MM.1S (cell line): Measurements from ENCODE around the gene NKAPL.

Experiments used
- DNase-seq: peaks from one replicate; pipeline ENCODE4 v3.0.0-alpha.2; 2015
- H2AFZ ChIP-seq: fragments of 300-600 bp; sonication (generic); 2 replicates; pipeline ENCODE4 v1.6.0; 2016; ENCODE audit warnings: antibody characterized with exemption, low read length
- H3F3A ChIP-seq: fragments of 300-600 bp; sonication (generic); 2 replicates; pipeline ENCODE4 v1.6.1; 2016; ENCODE audit warnings: mild to moderate bottlenecking, antibody characterized with exemption, low read length, moderate library complexity, mixed read lengths; ENCODE audit not compliant: insufficient read depth
- H3K27ac ChIP-seq: fragments of 300-600 bp; sonication (generic); 2 replicates; pipeline ENCODE4 v1.5.1; 2016; ENCODE audit warnings: mild to moderate bottlenecking, low read length
- H3K27me3 ChIP-seq: fragments of 300-600 bp; sonication (generic); replicated peaks from 2 replicates; pipeline ENCODE4 v1.6.0; 2016; ENCODE audit warnings: low read length; ENCODE audit not compliant: insufficient read depth
- H3K36me3 ChIP-seq: fragments of 300-600 bp; sonication (generic); replicated peaks from 2 replicates; pipeline ENCODE4 v1.6.1; 2016; ENCODE audit warnings: mild to moderate bottlenecking, low read length, mixed read lengths; ENCODE audit not compliant: insufficient read depth
- H3K4me1 ChIP-seq: fragments of 300-600 bp; sonication (generic); 2 replicates; pipeline ENCODE4 v1.6.1; 2016; ENCODE audit warnings: low read length, mixed read lengths
- H3K4me2 ChIP-seq: fragments of 300-600 bp; sonication (generic); 2 replicates; pipeline ENCODE4 v1.6.0; 2016; ENCODE audit warnings: low read depth, low read length
- H3K4me3 ChIP-seq: fragments of 300-600 bp; sonication (generic); 2 replicates; pipeline ENCODE4 v1.5.1; 2016; ENCODE audit warnings: low read length, mixed read lengths
- H3K79me2 ChIP-seq: fragments of 300-600 bp; sonication (generic); 2 replicates; pipeline ENCODE4 v1.6.1; 2016; ENCODE audit warnings: mixed run types, low read length, mixed read lengths
- H3K9ac ChIP-seq: fragments of 300-600 bp; sonication (generic); 2 replicates; pipeline ENCODE4 v1.6.1; 2016; ENCODE audit warnings: low read length, mixed read lengths
- H3K9me2 ChIP-seq: fragments of 300-600 bp; sonication (generic); replicated peaks from 2 replicates; pipeline ENCODE4 v1.6.1; 2016; ENCODE audit warnings: mild to moderate bottlenecking, low read length, mixed read lengths; ENCODE audit not compliant: insufficient read depth
- H3K9me3 ChIP-seq: fragments of 300-600 bp; sonication (generic); replicated peaks from 2 replicates; pipeline ENCODE4 v1.6.1; 2016; ENCODE audit warnings: mild to moderate bottlenecking, low read length, mixed read lengths; ENCODE audit not compliant: insufficient read depth
- H4K20me1 ChIP-seq: fragments of 300-600 bp; sonication (generic); 2 replicates; pipeline ENCODE4 v1.6.1; 2016; ENCODE audit warnings: mild to moderate bottlenecking, low read length, moderate library complexity, mixed read lengths; ENCODE audit not compliant: insufficient read depth
- CTCF ChIP-seq: fragments of 300-600 bp; sonication (generic); IDR thresholded peaks from 2 replicates; pipeline ENCODE4 v1.5.1; 2016; ENCODE audit warnings: antibody characterized with exemption, low read length, mixed read lengths
- EZH2 ChIP-seq: fragments of 300-600 bp; sonication (generic); optimal IDR thresholded peaks from 2 replicates; pipeline ENCODE3; 2017; ENCODE audit warnings: low read depth, mild to moderate bottlenecking, antibody characterized with exemption, low read length, mixed read lengths
- EZH2phosphoT487 ChIP-seq: fragments of 300-600 bp; sonication (generic); IDR thresholded peaks from 2 replicates; pipeline ENCODE4 v1.6.1; 2018; ENCODE audit warnings: antibody characterized with exemption, low read length

NKAPL gene

GRCh38 chr6:28224131-28225055 lies 34.7 kb upstream of the NKAPL start:
- Histone ChIP-seq H3K9ac (peak overlapping the region; percentile 69; the same call in 1 of the 2 replicates), H3K4me3 (peak overlapping the region; percentile 88), H4K20me1 (no peaks in the 10 kb centered on the region), H2AFZ (peak overlapping the region; percentile 93), H3K27me3 (peaks cover 31% of the 10 kb centered on the region), H3K36me3 (no peaks in the 10 kb centered on the region), H3K27ac (no peak overlapping the region), H3K79me2 (peaks cover 9% of the 10 kb centered on the region), H3K9me2 (no peaks in the 10 kb centered on the region), H3K4me2 (peak overlapping the region; percentile 93), H3K9me3 (no peaks in the 10 kb centered on the region), H3K4me1 (peaks cover 6% of the 10 kb centered on the region), H3F3A (no peaks in the 10 kb centered on the region)
- TF ChIP-seq EZH2 (no peak), CTCF (no peak), EZH2phosphoT487 (no peak)
- no peak for DNase-seq

- H3K36me3 ChIP-seq: no peaks in the 10 kb centered on the region
- DNase-seq: peak; percentile 81
- no peaks in the 10 kb centered on the region for H3K9me3 ChIP-seq
- H2AFZ ChIP-seq: peak within 1 kb of the TSS; percentile 93
- H3K27ac ChIP-seq: no peak within 1 kb of the TSS
- H3K4me1 ChIP-seq: peaks cover 6% of the 10 kb centered on the region
- peaks cover 9% of the 10 kb centered on the region for H3K79me2 ChIP-seq
- H3K27me3 ChIP-seq: peaks cover 23% of the 10 kb centered on the region
- H3F3A ChIP-seq: no peaks in the 10 kb centered on the region
- TF ChIP-seq EZH2: no peak
- TF ChIP-seq EZH2phosphoT487: no peak
- no peak for TF ChIP-seq CTCF
- peak within 1 kb of the TSS; percentile 88 for H3K4me3 ChIP-seq
- peak within 1 kb of the TSS; percentile 93 for H3K4me2 ChIP-seq
- H3K9ac ChIP-seq: peak within 1 kb of the TSS; percentile 69; the same call in 1 of the 2 replicates
- H3K9me2 ChIP-seq: no peaks in the 10 kb centered on the region
- no peaks in the 10 kb centered on the region for H4K20me1 ChIP-seq
These were observed 33.9 kb upstream of the NKAPL start, which contains the start of gene ZSCAN9 for GRCh38 chr6:28225056-28225834. ZSCAN9 (plus strand) TSS chr6:28225275; CDS start chr6:28227085, 1,810 bp downstream.

GRCh38 chr6:28226460-28226859 lies 32.6 kb upstream of the NKAPL start:
- H3K9ac ChIP-seq: no peak overlapping the region
- no peaks in the 10 kb centered on the region for H3K36me3 ChIP-seq
- TF ChIP-seq CTCF (no peak), EZH2 (no peak), EZH2phosphoT487 (no peak)
- no peaks in the 10 kb centered on the region for H3K9me3 ChIP-seq
- H3K4me2 ChIP-seq: no peak overlapping the region
- no peaks in the 10 kb centered on the region for H3K9me2 ChIP-seq
- no peaks in the 10 kb centered on the region for H3F3A ChIP-seq
- peaks cover 9% of the 10 kb centered on the region for H3K79me2 ChIP-seq
- H3K4me3 ChIP-seq: no peak overlapping the region
- DNase-seq: no peak
- no peak overlapping the region for H2AFZ ChIP-seq
- peaks cover 6% of the 10 kb centered on the region for H3K4me1 ChIP-seq
- no peaks in the 10 kb centered on the region for H4K20me1 ChIP-seq
- H3K27ac ChIP-seq: no peak overlapping the region
- peaks cover 13% of the 10 kb centered on the region for H3K27me3 ChIP-seq
